Measurements from ENCODE around the gene NTPCR. TPM values are rescaled to one million over a fixed set of nuclear protein-coding genes. Genes with fewer than 3 reads are reported as not detected.
"Not testable (repeated sequence)": the region's sequence is repeated elsewhere in the genome, so short reads cannot be mapped to it uniquely, and the experiment has no call there.

The NTPCR gene
- total RNA-seq, 2 experiments from 2014 or later, result 34.8 to 35.5 TPM

GRCh38 chr1:232925421-232926220 lies 24.8 kb upstream of the NTPCR start:
- CTCF ChIA-PET, result interaction anchor here (1.1 kb wide), 1 partner anchor 28 kb away, joined by 3 read pairs; no protein-coding TSS in a partner anchor
- POLR2A ChIA-PET, result no interaction called here

DNA sequence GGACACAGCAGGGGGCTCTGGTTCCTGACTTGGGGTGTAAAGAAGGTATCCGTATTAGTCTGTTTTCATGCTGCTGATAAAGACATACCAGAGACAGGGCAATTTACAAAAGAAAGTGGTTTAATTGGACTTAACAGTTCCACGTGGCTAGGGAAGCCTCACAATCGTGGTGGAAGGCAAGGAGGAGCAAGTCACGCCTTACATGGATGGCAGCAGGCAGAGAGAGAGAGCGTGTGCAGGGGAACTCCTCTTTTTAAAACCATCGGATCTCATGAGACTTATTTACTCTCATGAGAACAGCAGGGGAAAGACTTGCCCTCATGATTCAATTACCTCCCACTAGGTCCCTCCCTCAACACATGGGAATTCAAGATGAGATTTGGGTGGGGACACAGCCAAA lies 23.2 kb upstream of the NTPCR start:
- POLR2A ChIA-PET, CTCF ChIA-PET: not testable (repeated sequence)

GRCh38 chr1:232927830-232928505 lies 22.4 kb upstream of the NTPCR start:
- ChIA-PET CTCF (interaction anchor here (0.9 kb wide), 2 partner anchors 10 to 11 kb away, joined by 3 read pairs; no protein-coding TSS in a partner anchor), POLR2A (no interaction called here)

- CTCF ChIA-PET, result no interaction called here
- POLR2A ChIA-PET, result no interaction called here
These were observed 17.7 kb upstream of the NTPCR start for GRCh38 chr1:232932486-232933425.

GRCh38 chr1:232936941-232937340 lies 13.5 kb upstream of the NTPCR start:
- POLR2A ChIA-PET, result no interaction called here
- CTCF ChIA-PET, result no interaction called here

DNA sequence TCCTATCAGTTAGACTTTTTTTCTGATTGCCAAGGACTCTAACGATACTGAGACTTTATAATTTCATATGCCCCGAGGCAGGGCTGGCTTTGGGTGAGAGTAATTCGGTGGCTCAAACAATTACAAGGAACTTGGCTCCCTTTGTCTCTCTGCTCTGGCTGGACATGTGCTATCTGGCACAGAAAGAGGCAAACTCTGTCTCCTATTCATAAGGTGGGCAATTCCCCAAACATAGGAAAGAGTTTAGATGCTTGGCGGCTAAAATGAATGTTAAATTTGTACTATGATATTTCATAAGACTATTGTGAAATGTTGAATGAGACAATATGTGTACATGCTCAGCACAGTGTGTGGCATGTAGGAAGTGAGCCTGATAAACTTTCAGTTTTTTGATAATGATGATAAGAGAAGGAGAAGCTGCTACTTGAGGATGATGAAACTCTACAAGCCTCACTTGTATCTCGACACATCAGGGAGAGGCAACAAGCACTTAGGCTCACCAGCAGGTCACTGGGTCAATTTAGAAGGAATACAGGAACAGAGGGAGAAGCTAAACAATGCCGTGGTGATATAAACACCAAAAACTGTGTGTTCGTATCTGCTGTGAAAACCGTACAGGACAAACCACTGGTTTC lies 12.6 kb upstream of the NTPCR start:
- CTCF ChIA-PET, result interaction anchor here (0.6 to 1.0 kb wide), 2 partner anchors 9 to 49 kb away, joined by 3 read pairs; no protein-coding TSS in a partner anchor

GRCh38 chr1:232938926-232939325 lies 11.5 kb upstream of the NTPCR start:
- POLR2A ChIA-PET, result no interaction called here
- CTCF ChIA-PET, result no interaction called here

More for the DNA sequence above, 12.6 kb upstream of the NTPCR start:
- POLR2A ChIA-PET, result no interaction called here

DNA sequence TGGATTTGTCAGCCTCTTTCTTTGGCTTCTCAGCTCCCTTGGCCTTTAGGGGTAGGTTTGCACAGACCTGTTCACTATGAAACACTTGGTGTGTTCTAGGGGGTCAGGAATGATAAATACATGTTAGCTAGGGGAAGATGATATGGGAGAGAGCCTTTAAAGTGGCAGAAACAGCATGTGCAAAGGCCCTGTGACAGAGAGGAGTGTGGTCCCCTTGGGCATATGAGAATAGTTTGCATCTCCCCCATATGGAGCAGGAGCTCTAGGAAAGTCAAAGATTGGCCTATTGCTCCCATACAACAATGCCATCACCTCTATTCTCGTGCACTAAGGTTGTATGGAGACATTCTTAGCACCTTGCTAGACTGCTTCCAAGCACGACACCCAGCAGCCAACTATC lies 10.7 kb upstream of the NTPCR start:
- ChIA-PET POLR2A (no interaction called here), CTCF (no interaction called here)

GRCh38 chr1:232940262-232940661 lies 10.1 kb upstream of the NTPCR start:
- ChIA-PET CTCF (no interaction called here), POLR2A (no interaction called here)

GRCh38 chr1:232942413-232943294 lies 7.8 kb upstream of the NTPCR start:
- ChIA-PET CTCF (no interaction called here), POLR2A (no interaction called here)

- CTCF ChIA-PET, result no interaction called here
- POLR2A ChIA-PET, result no interaction called here
These were observed 6.6 kb upstream of the NTPCR start for GRCh38 chr1:232943679-232944252.

- POLR2A ChIA-PET, result no interaction called here
- CTCF ChIA-PET, result no interaction called here
These were observed 6.1 kb upstream of the NTPCR start for GRCh38 chr1:232944347-232944746.

GRCh38 chr1:232949636-232950196 lies 695 bp upstream of the NTPCR start:
- POLR2A ChIA-PET, result no interaction called here
- CTCF ChIA-PET, result interaction anchor here (1.3 kb wide), 1 partner anchor 30 kb away, joined by 3 read pairs; no protein-coding TSS in a partner anchor

- CTCF ChIA-PET, result no interaction called here
- POLR2A ChIA-PET, result interaction anchor here (0.7 kb wide), 2 partner anchors 16 to 30 kb away, joined by 5 to 6 read pairs; no protein-coding TSS in a partner anchor
These were observed 769 bp downstream of the NTPCR start for GRCh38 chr1:232951180-232951579.

- ChIA-PET POLR2A (interaction anchor here (0.7 kb wide), 2 partner anchors 17 to 30 kb away, joined by 5 to 6 read pairs; no protein-coding TSS in a partner anchor), CTCF (no interaction called here)
These were observed 1.2 kb downstream of the NTPCR start for GRCh38 chr1:232951605-232952004.

DNA sequence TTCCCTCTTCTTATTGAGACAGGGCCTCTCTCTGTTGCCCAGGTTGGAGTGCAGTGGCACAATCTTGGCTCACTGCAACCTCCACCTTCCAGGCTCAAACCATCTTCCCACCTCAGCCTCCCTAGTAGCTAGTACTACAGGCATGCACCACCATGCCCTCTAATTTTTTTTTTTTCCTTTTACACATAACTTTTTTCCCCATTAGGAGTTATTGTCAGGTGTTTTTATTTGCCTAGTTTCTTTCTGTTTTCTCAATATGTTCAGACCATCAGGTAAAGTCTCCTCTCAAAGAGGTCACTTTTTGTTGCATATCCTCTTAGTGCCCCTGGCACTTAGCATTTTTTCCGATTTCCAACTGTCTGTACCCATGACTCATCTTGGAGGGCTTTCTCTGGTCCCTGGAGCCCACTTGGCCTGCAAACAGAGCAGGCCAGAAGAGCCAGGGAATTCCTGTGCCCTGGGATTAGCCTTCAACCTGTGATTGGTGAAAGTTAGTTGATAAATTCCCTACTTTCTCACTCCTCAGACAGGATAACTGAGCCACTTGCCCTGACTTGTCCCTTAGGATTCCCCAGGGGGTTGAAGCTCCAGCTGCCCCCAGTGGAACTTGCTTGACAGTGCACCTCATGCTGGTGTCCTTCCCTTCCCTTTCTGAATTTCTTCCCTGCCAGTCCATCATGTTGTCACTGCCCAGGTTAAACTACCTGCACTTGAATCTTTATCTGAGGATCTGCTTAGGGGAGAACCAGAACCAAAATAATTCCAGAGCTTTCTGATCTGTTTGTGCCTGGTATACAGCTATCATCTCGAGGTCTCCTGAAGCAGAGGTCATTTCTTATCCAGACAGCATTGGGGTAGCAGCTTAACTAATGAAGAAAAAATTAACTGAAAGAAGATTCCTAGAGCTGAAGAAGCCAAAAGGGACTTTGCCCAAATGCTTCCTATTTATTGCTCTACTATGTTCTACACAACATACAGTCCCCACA lies 2.4 kb downstream of the NTPCR start:
- POLR2A ChIA-PET, result no interaction called here

More for the DNA sequence above, 2.4 kb downstream of the NTPCR start:
- CTCF ChIA-PET, result interaction anchor here (0.6 to 0.9 kb wide), 3 partner anchors 12 to 27 kb away, joined by 3 read pairs; no protein-coding TSS in a partner anchor

Measured in activated CD8-positive, alpha-beta memory T cell treated with anti-CD3 and anti-CD28 coated beads for 36 hours (primary cell).